Measurements from ENCODE around the gene HCN4. TPM values are rescaled to one million over a fixed set of nuclear protein-coding genes. Genes with fewer than 3 reads are reported as not detected.

HCN4 gene
- total RNA-seq, 1 donor from 2014 or later = not detected

- intact Hi-C loops (cut with micrococcal nuclease) = no loop called here
Measured at GRCh38 chr15:73326157-73326556, 42.6 kb downstream of the HCN4 start.

GRCh38 chr15:73325191-73325861, 43.4 kb downstream of the HCN4 start:
- intact Hi-C loops (cut with micrococcal nuclease) = no loop called here

GRCh38 chr15:73324496-73325170, 44.1 kb downstream of the HCN4 start:
- intact Hi-C loops (cut with micrococcal nuclease) = no loop called here

GRCh38 chr15:73323956-73324355, 44.8 kb downstream of the HCN4 start:
- intact Hi-C loops (cut with micrococcal nuclease) = no loop called here

- intact Hi-C loops (cut with micrococcal nuclease) = no loop called here
Measured at GRCh38 chr15:73323374-73323955, 45.3 kb downstream of the HCN4 start.

- intact Hi-C loops (cut with micrococcal nuclease) = no loop called here
Measured at GRCh38 chr15:73322665-73323373, 45.9 kb downstream of the HCN4 start.

- intact Hi-C loops (cut with micrococcal nuclease) = no loop called here
Measured at GRCh38 chr15:73321496-73322450, 47.0 kb downstream of the HCN4 start.

- intact Hi-C loops (cut with micrococcal nuclease) = no loop called here
Measured at GRCh38 chr15:73320619-73321180, 48.1 kb downstream of the HCN4 start.

GRCh38 chr15:73319460-73320245, 49.1 kb downstream of the HCN4 start:
- intact Hi-C loops (cut with micrococcal nuclease) = no loop called here

GRCh38 chr15:73318463-73319351, 50.1 kb downstream of the HCN4 start:
- intact Hi-C loops (cut with micrococcal nuclease) = no loop called here

GRCh38 chr15:73317651-73318462, 50.9 kb downstream of the HCN4 start:
- intact Hi-C loops (cut with micrococcal nuclease) = no loop called here

- intact Hi-C loops (cut with micrococcal nuclease) = no loop called here
Measured at GRCh38 chr15:73313861-73314260, 54.9 kb downstream of the HCN4 start.

GRCh38 chr15:73308305-73308704, 60.5 kb downstream of the HCN4 start:
- intact Hi-C loops (cut with micrococcal nuclease) = loop anchor here (10.0 kb wide), 1 partner anchor 396 kb away; no protein-coding TSS in a partner anchor

GRCh38 chr15:73305331-73306211, 63.2 kb downstream of the HCN4 start:
- intact Hi-C loops (cut with micrococcal nuclease) = loop anchor here (2.0 to 10.0 kb wide), 2 partner anchors 331 to 399 kb away; no protein-coding TSS in a partner anchor

- intact Hi-C loops (cut with micrococcal nuclease) = loop anchor here (10.0 kb wide), 1 partner anchor 401 kb away; no protein-coding TSS in a partner anchor
Measured at GRCh38 chr15:73303636-73304035, 65.1 kb downstream of the HCN4 start.

- intact Hi-C loops (cut with micrococcal nuclease) = loop anchor here (10.0 kb wide), 1 partner anchor 405 kb away; no protein-coding TSS in a partner anchor
Measured at GRCh38 chr15:73300286-73300685, 68.5 kb downstream of the HCN4 start.
